Smooth muscle cell (in vitro differentiated cells): ENCODE data around the gene CD300A. TPM values are rescaled to one million over a fixed set of nuclear protein-coding genes. Genes with fewer than 3 reads are reported as not detected.

Experiments used
- DNase-seq: peaks from one replicate; lab custom pipeline; 2025; ENCODE audit not compliant: unreplicated experiment; lab: John Stamatoyannopoulos, UW
- H2AFZ ChIP-seq: fragments of 200-600 bp; sonication (generic); 2 replicates; pipeline ENCODE4 v1.6.0; 2016; ENCODE audit warnings: antibody characterized with exemption, low read depth, mild to moderate bottlenecking
- H3F3A ChIP-seq: fragments of 200-600 bp; sonication (generic); 2 replicates; pipeline ENCODE4 v1.6.0; 2017; ENCODE audit warnings: antibody characterized with exemption, low read depth
- H3K27ac ChIP-seq: fragments of 200-600 bp; sonication (generic); 2 replicates; pipeline ENCODE4 v1.5.1; 2016; ENCODE audit warnings: low read depth, mild to moderate bottlenecking
- H3K27me3 ChIP-seq: fragments of 200-600 bp; sonication (generic); 2 replicates; pipeline ENCODE4 v1.6.1; 2016; ENCODE audit warnings: low read depth, mild to moderate bottlenecking
- H3K36me3 ChIP-seq: fragments of 200-600 bp; sonication (generic); 2 replicates; pipeline ENCODE4 v1.5.1; 2016; ENCODE audit warnings: low read depth
- H3K4me1 ChIP-seq: fragments of 200-600 bp; sonication (generic); 2 replicates; pipeline ENCODE4 v1.5.1; 2016; ENCODE audit warnings: low read depth
- H3K4me2 ChIP-seq: fragments of 200-600 bp; sonication (generic); 2 replicates; pipeline ENCODE4 v1.6.0; 2016; ENCODE audit warnings: mild to moderate bottlenecking
- H3K4me3 ChIP-seq: fragments of 200-600 bp; sonication (generic); 2 replicates; pipeline ENCODE4 v1.5.1; 2016; ENCODE audit warnings: mild to moderate bottlenecking
- H3K79me2 ChIP-seq: fragments of 200-600 bp; sonication (generic); 2 replicates; pipeline ENCODE4 v1.6.0; 2016; ENCODE audit warnings: low read depth, mild to moderate bottlenecking
- H3K9ac ChIP-seq: fragments of 200-600 bp; sonication (generic); 2 replicates; pipeline ENCODE4 v1.6.0; 2016; ENCODE audit warnings: low read depth
- H3K9me3 ChIP-seq: fragments of 200-600 bp; sonication (generic); replicated peaks from 2 replicates; pipeline ENCODE4 v1.5.1; 2016; ENCODE audit warnings: low read depth
- H4K20me1 ChIP-seq: fragments of 200-600 bp; sonication (generic); 2 replicates; pipeline ENCODE4 v1.6.0; 2016; ENCODE audit warnings: low read depth
- CTCF ChIP-seq: fragments of 200-600 bp; sonication (generic); IDR thresholded peaks from 2 replicates; pipeline ENCODE4 v1.5.1; 2017; ENCODE audit warnings: borderline replicate concordance, mild to moderate bottlenecking, antibody characterized with exemption; ENCODE audit not compliant: insufficient read depth, poor library complexity, severe bottlenecking
- WGBS: methylation state at CpG from one replicate; pipeline ENCODE4 v1.1.7; 2016; ENCODE audit warnings: low lambda C conversion rate; 5-methylcytosine and 5-hydroxymethylcytosine counted together
- polyA plus RNA-seq: library from polyadenylated mRNA; unstranded; fragments of >200 nt; fragmentation: Nextera tagmentation; extraction: Ambion mirVana; gene quantifications from 2 replicates; pipeline ENCODE4 v1.2.1, GENCODE V29; 2016
- total RNA-seq: library from RNA; depleted of rRNA; stranded (reverse); fragments of >200 nt; gene quantifications from 2 replicates; pipeline ENCODE4 v1.2.3, GENCODE V29; 2014

CD300A gene
- total and polyA plus RNA-seq, 2 experiments from 2014 or later = not detected

GRCh38 chr17:74442670-74443515 lies 23.5 kb upstream of the CD300A start:
- Histone ChIP-seq H3K27me3 (no peaks in the 10 kb centered on the region), H3K27ac (no peak overlapping the region), H3K4me2 (no peak overlapping the region)

GRCh38 chr17:74443516-74444296 lies 22.7 kb upstream of the CD300A start:
- TF ChIP-seq CTCF = no peak
- Histone ChIP-seq H3K79me2 (peaks cover 7% of the 10 kb centered on the region), H3K4me3 (no peak overlapping the region), H3K9me3 (no peaks in the 10 kb centered on the region), H3K27me3 (no peaks in the 10 kb centered on the region), H3K4me1 (peaks cover 3% of the 10 kb centered on the region), H3K9ac (no peak overlapping the region), H3K27ac (no peak overlapping the region), H3K4me2 (no peak overlapping the region), H3F3A (no peaks in the 10 kb centered on the region), H4K20me1 (peaks cover 65% of the 10 kb centered on the region), H2AFZ (no peak overlapping the region), H3K36me3 (no peaks in the 10 kb centered on the region)
- WGBS = 97% methylated on average over 8 of the region's 8 CpGs
- no peak for DNase-seq

More at GRCh38 chr17:74442670-74443515, 23.5 kb upstream of the CD300A start:
- no peaks in the 10 kb centered on the region for H3K9me3 ChIP-seq
- TF ChIP-seq CTCF = no peak
- no peaks in the 10 kb centered on the region for H3K36me3 ChIP-seq
- peaks cover 15% of the 10 kb centered on the region for H3K79me2 ChIP-seq
- 80% methylated on average over 28 of the region's 28 CpGs for WGBS
- no peak for DNase-seq
- no peak overlapping the region for H2AFZ ChIP-seq
- no peak overlapping the region for H3K4me3 ChIP-seq
- no peaks in the 10 kb centered on the region for H3F3A ChIP-seq
- H3K4me1 ChIP-seq = peaks cover 3% of the 10 kb centered on the region
- H3K9ac ChIP-seq = no peak overlapping the region
- H4K20me1 ChIP-seq = peaks cover 73% of the 10 kb centered on the region

DNA sequence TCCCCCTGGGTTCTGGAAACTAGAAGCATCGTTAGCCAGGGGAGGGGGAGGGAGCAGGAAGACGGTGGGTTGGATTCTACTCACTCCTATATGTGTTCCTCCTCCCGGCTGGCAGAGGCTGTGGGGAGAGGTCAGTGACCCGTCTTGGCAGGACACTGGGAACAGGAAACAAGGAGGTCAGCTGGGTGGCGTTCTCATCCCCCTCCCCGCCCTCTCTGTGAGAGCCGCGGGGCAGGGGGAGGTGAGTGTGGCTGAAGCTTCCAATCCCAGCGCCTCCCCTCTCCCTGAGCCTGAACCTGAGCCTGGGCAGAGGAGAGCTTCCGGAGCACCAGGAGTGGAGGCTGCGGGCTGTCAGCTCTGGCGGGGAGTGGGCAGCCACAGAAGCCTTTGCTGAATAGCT lies 22.0 kb upstream of the CD300A start:
- Histone ChIP-seq H3K36me3 (no peaks in the 10 kb centered on the region), H3K4me3 (no peak overlapping the region), H3K27me3 (no peaks in the 10 kb centered on the region), H3K4me1 (peaks cover 3% of the 10 kb centered on the region), H3K79me2 (peaks cover under 1% of the 10 kb centered on the region), H2AFZ (no peak overlapping the region), H3K4me2 (no peak overlapping the region), H3F3A (no peaks in the 10 kb centered on the region), H3K9me3 (no peaks in the 10 kb centered on the region), H3K27ac (no peak overlapping the region), H3K9ac (no peak overlapping the region), H4K20me1 (peaks cover 58% of the 10 kb centered on the region)
- no peak for DNase-seq
- WGBS = 78% methylated on average over 12 of the region's 12 CpGs
- TF ChIP-seq CTCF = no peak
